ENCODE measurements around the gene HSP90AB1. TPM values are rescaled to one million over a fixed set of nuclear protein-coding genes. Genes with fewer than 3 reads are reported as not detected.

The HSP90AB1 gene
- total and polyA plus RNA-seq, 5 donors from 2014 or later: 264 to 426 (median 368) TPM

DNA sequence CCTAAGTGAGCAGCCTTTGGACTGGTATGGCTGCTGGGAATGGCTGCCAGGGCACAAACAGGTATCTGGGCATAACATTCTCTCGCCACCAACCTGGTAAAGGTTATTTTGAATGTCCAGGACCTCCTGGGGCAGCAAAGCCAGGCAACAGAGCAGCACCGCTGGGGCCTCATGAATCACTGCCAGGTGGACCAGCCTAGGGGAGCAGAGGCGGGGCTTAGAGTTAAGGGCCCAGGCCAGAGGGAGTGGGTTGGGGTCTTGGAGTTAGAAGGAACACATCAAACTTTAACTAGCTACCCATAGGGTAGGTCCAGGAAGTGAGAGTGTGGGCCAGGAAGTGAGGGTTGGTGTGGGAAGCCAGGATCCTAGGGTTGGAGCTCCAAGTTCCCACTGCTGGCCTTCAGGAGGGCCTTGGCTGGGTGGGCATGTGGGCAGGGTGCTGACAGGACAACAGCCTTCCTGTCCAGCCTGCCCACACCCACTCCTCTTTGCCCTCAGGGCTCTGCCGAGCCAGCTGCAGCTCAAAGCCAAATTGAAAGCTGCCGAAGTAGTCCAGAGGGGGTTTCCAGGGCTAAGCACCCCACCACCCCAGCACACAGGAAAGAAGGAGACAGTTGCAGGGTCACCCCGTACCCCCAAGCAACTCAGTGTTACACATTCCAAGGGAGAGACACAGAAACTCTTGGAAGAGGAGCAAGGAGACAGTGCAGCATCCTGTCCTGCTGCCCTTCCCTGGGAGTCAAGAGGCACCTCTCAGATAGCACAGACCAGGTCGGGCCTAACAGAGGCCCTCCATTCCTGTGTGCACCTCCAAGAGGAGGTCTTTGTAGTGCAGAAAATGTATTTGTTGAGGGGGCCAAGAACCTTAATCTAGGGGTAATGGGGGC lies 15.8 kb downstream of the HSP90AB1 start:
- Mint-ChIP-seq H3K27ac (peak overlapping the region; percentile 93 to 97 (median 97)), H3K4me1 (peaks cover 4 to 64% (median 39%) of the 10 kb centered on the region in 4 donors), H3K9me3 (no peaks in the 10 kb centered on the region), H3K4me3 (peak overlapping the region; percentile 90 to 98 (median 94)), H3K27me3 (peaks cover 6% of the 10 kb centered on the region), H3K36me3 (peaks cover 5% of the 10 kb centered on the region)
- peaks cover 20% of the 10 kb centered on the region for H3K36me3 ChIP-seq (ENCODE audit: control insufficient read depth, insufficient read depth, low read length)
- peak overlapping the region; percentile 94 for H3K27ac ChIP-seq (ENCODE audit: insufficient read depth, low read length, poor library complexity, severe bottlenecking)
- no peaks in the 10 kb centered on the region for H3K9me3 ChIP-seq (ENCODE audit: control insufficient read depth in 2 of 2, low read length in 2 of 2)
- peak in 1 of 2 donors; percentile 0 for ATAC-seq (ENCODE audit: low read depth in 2 of 2)
- peak overlapping the region; percentile 91 for H3K4me3 ChIP-seq (ENCODE audit: low read depth, low read length)
- no peaks in the 10 kb centered on the region for H3K27me3 ChIP-seq (ENCODE audit: control insufficient read depth, insufficient read depth, low read length)
- no peak for DNase-seq
- H3K4me1 ChIP-seq (ENCODE audit: control insufficient read depth, insufficient read depth, low read length, poor library complexity, severe bottlenecking): peaks cover 43% of the 10 kb centered on the region

- peaks cover 4 to 58% (median 35%) of the 10 kb centered on the region in 4 donors for H3K4me1 Mint-ChIP-seq
- H3K27me3 Mint-ChIP-seq: peaks cover 13% of the 10 kb centered on the region
- peak overlapping the region; percentile 93 to 97 (median 97) for H3K27ac Mint-ChIP-seq
- H3K4me3 ChIP-seq (ENCODE audit: low read depth, low read length): peak overlapping the region; percentile 91
- H3K36me3 ChIP-seq (ENCODE audit: control insufficient read depth, insufficient read depth, low read length): peaks cover 20% of the 10 kb centered on the region
- no peaks in the 10 kb centered on the region for H3K9me3 Mint-ChIP-seq
- ATAC-seq (ENCODE audit: low read depth in 2 of 2) (peak; percentile 1 to 7), DNase-seq (peak in 1 of 3 donors; percentile 49)
- no peaks in the 10 kb centered on the region for H3K9me3 ChIP-seq (ENCODE audit: control insufficient read depth in 2 of 2, low read length in 2 of 2)
- H3K27me3 ChIP-seq (ENCODE audit: control insufficient read depth, insufficient read depth, low read length): no peaks in the 10 kb centered on the region
- H3K4me3 Mint-ChIP-seq: peak overlapping the region; percentile 90 to 98 (median 94)
- H3K27ac ChIP-seq (ENCODE audit: insufficient read depth, low read length, poor library complexity, severe bottlenecking): peak overlapping the region; percentile 94
- peaks cover 5% of the 10 kb centered on the region for H3K36me3 Mint-ChIP-seq
- peaks cover 39% of the 10 kb centered on the region for H3K4me1 ChIP-seq (ENCODE audit: control insufficient read depth, insufficient read depth, low read length, poor library complexity, severe bottlenecking)
Observed at GRCh38 chr6:44263354-44264100, 16.6 kb downstream of the HSP90AB1 start.

DNA sequence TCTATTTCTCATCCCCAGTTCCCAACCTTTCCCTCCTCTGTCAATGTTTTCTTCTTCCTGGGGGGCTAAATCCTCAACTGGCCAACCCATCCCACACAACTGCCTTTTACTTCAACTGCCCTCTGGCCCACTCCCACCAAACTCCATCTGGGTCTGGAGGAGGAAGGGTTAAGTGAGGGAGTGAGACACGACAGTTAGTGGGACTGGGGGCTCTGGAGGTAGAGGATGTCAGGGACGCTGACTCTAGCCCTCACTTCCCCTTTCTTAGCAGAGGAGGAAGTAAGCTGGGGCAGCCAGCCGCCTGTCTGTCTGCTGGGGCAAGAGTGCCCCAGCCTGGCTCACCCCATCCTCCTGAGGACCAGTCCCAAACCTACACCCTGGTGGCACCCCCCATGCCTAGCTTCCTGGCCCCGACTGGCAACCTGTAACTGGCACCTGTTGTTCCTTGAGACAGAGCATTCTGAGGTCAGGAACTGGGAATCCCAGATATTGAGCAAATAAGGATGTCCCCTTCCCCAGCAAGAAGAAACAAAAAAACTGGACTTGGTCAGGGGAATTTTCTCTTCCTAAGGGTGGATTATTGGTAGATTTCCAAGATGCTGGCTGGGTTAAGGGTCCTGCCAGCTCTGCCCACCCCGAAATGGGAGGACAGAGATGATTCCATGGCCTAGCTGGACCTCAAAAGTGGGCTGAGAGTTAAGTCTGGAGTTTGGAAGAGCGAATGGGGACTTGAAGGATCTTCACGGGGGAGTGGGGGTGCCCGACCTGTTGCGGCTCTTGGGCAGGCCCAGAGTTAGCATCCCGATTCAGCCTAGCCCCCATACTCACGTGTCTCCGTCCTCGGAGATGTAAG lies 17.5 kb downstream of the HSP90AB1 start:
- H3K4me3 Mint-ChIP-seq: peak overlapping the region; percentile 90 to 98 (median 94)
- H3K36me3 Mint-ChIP-seq: peaks cover 5% of the 10 kb centered on the region
- no peaks in the 10 kb centered on the region for H3K9me3 Mint-ChIP-seq
- ATAC-seq (ENCODE audit: low read depth in 2 of 2) (peak; percentile 25 to 26), DNase-seq (peak in 1 of 3 donors; percentile 69)
- Histone ChIP-seq H3K36me3 (ENCODE audit: control insufficient read depth, insufficient read depth, low read length) (peaks cover 14% of the 10 kb centered on the region), H3K27me3 (ENCODE audit: control insufficient read depth, insufficient read depth, low read length) (peaks cover 8% of the 10 kb centered on the region), H3K4me1 (ENCODE audit: control insufficient read depth, insufficient read depth, low read length, poor library complexity, severe bottlenecking) (peaks cover 39% of the 10 kb centered on the region), H3K9me3 (ENCODE audit: control insufficient read depth in 2 of 2, low read length in 2 of 2) (no peaks in the 10 kb centered on the region), H3K27ac (ENCODE audit: insufficient read depth, low read length, poor library complexity, severe bottlenecking) (peak overlapping the region; percentile 94), H3K4me3 (ENCODE audit: low read depth, low read length) (peak overlapping the region; percentile 91)
- peak overlapping the region; percentile 93 to 97 (median 95) for H3K27ac Mint-ChIP-seq
- peaks cover 4 to 57% (median 39%) of the 10 kb centered on the region in 4 donors for H3K4me1 Mint-ChIP-seq
- peaks cover 21% of the 10 kb centered on the region for H3K27me3 Mint-ChIP-seq

- peak within 1 kb of the TSS; percentile 94 for H3K27ac ChIP-seq (ENCODE audit: insufficient read depth, low read length, poor library complexity, severe bottlenecking)
- ATAC-seq (ENCODE audit: low read depth in 2 of 2) (peak; percentile 74 to 77), DNase-seq (peak; percentile 82 to 96 (median 90))
- Mint-ChIP-seq H3K27me3 (peaks cover 29% of the 10 kb centered on the region), H3K9me3 (no peaks in the 10 kb centered on the region), H3K27ac (peak within 1 kb of the TSS; percentile 93 to 97 (median 97)), H3K4me1 (peaks cover 4 to 65% (median 44%) of the 10 kb centered on the region in 4 donors), H3K36me3 (peaks cover 5% of the 10 kb centered on the region), H3K4me3 (peak within 1 kb of the TSS; percentile 90 to 98 (median 95))
- H3K27me3 ChIP-seq (ENCODE audit: control insufficient read depth, insufficient read depth, low read length): peaks cover 14% of the 10 kb centered on the region
- peaks cover 39% of the 10 kb centered on the region for H3K4me1 ChIP-seq (ENCODE audit: control insufficient read depth, insufficient read depth, low read length, poor library complexity, severe bottlenecking)
- no peaks in the 10 kb centered on the region for H3K9me3 ChIP-seq (ENCODE audit: control insufficient read depth in 2 of 2, low read length in 2 of 2)
- peak within 1 kb of the TSS; percentile 91 for H3K4me3 ChIP-seq (ENCODE audit: low read depth, low read length)
- peaks cover 6% of the 10 kb centered on the region for H3K36me3 ChIP-seq (ENCODE audit: control insufficient read depth, insufficient read depth, low read length)
Observed at GRCh38 chr6:44265007-44265721, 18.3 kb downstream of the HSP90AB1 start, which contains the start of gene NFKBIE. Gene NFKBIE, minus strand, starts transcription at chr6:44265551. Its CDS starts 205 bp downstream, at chr6:44265346.

- H3K4me1 ChIP-seq (ENCODE audit: control insufficient read depth, insufficient read depth, low read length, poor library complexity, severe bottlenecking): peaks cover 39% of the 10 kb centered on the region
- H3K36me3 Mint-ChIP-seq: peaks cover 5% of the 10 kb centered on the region
- H3K27me3 Mint-ChIP-seq: peaks cover 30% of the 10 kb centered on the region
- DNase-seq (no peak), ATAC-seq (ENCODE audit: low read depth in 2 of 2) (no peak)
- peak overlapping the region; percentile 64 for H3K4me3 ChIP-seq (ENCODE audit: low read depth, low read length)
- H3K27ac Mint-ChIP-seq: peak overlapping the region; percentile 93 to 97 (median 97)
- peaks cover 2% of the 10 kb centered on the region for H3K36me3 ChIP-seq (ENCODE audit: control insufficient read depth, insufficient read depth, low read length)
- peak overlapping the region; percentile 90 to 98 (median 95) for H3K4me3 Mint-ChIP-seq
- peaks cover 14% of the 10 kb centered on the region for H3K27me3 ChIP-seq (ENCODE audit: control insufficient read depth, insufficient read depth, low read length)
- peak overlapping the region; percentile 94 for H3K27ac ChIP-seq (ENCODE audit: insufficient read depth, low read length, poor library complexity, severe bottlenecking)
- no peaks in the 10 kb centered on the region for H3K9me3 ChIP-seq (ENCODE audit: control insufficient read depth in 2 of 2, low read length in 2 of 2)
- H3K4me1 Mint-ChIP-seq: peaks cover 4 to 64% (median 44%) of the 10 kb centered on the region in 4 donors
- no peaks in the 10 kb centered on the region for H3K9me3 Mint-ChIP-seq
Observed at GRCh38 chr6:44265722-44266233, 18.9 kb downstream of the HSP90AB1 start.

DNA sequence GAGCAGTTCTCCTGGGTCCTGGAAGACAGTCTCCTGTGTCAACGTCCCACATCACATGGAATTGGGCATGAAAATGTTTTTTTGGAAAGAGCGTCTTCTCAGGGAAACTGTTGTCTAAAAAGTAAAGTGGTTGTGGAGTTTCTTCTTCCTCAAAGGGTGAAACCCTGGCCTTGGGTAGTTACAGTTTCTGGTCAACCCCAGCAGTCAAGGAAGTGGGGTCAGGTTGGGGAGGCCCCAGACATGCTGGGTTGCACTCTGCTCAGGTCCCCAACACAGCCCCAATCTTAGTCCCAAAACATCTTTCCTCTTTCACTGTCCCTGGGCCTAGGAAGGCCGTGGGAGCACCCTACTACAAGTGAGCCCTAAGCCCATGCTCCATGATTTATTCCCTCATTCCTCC lies 19.4 kb downstream of the HSP90AB1 start:
- no peak for DNase-seq
- H3K36me3 Mint-ChIP-seq: no peaks in the 10 kb centered on the region
- peaks cover 44% of the 10 kb centered on the region for H3K4me1 ChIP-seq (ENCODE audit: control insufficient read depth, insufficient read depth, low read length, poor library complexity, severe bottlenecking)
- peak overlapping the region; percentile 94 for H3K27ac ChIP-seq (ENCODE audit: insufficient read depth, low read length, poor library complexity, severe bottlenecking)
- H3K27me3 Mint-ChIP-seq: peaks cover 34% of the 10 kb centered on the region
- H3K9me3 ChIP-seq (ENCODE audit: control insufficient read depth in 2 of 2, low read length in 2 of 2): no peaks in the 10 kb centered on the region
- no peak overlapping the region for H3K4me3 ChIP-seq (ENCODE audit: low read depth, low read length)
- peak overlapping the region; percentile 75 to 93 (median 83) for H3K27ac Mint-ChIP-seq
- peaks cover 14% of the 10 kb centered on the region for H3K27me3 ChIP-seq (ENCODE audit: control insufficient read depth, insufficient read depth, low read length)
- H3K4me3 Mint-ChIP-seq: peak overlapping the region; percentile 90 to 98 (median 95)
- peaks cover 0 to 63% (median 39%) of the 10 kb centered on the region in 4 donors for H3K4me1 Mint-ChIP-seq
- H3K9me3 Mint-ChIP-seq: no peaks in the 10 kb centered on the region
- ATAC-seq (ENCODE audit: low read depth in 2 of 2): no peak
- H3K36me3 ChIP-seq (ENCODE audit: control insufficient read depth, insufficient read depth, low read length): no peaks in the 10 kb centered on the region

Measured in CD4-positive, CD25-positive, alpha-beta regulatory T cell (primary cell).